Measurements from ENCODE around the gene FBXO31.
A peak's percentile ranks its signal among the peaks of the same experiment; 100 is the strongest.

The FBXO31 gene

DNA sequence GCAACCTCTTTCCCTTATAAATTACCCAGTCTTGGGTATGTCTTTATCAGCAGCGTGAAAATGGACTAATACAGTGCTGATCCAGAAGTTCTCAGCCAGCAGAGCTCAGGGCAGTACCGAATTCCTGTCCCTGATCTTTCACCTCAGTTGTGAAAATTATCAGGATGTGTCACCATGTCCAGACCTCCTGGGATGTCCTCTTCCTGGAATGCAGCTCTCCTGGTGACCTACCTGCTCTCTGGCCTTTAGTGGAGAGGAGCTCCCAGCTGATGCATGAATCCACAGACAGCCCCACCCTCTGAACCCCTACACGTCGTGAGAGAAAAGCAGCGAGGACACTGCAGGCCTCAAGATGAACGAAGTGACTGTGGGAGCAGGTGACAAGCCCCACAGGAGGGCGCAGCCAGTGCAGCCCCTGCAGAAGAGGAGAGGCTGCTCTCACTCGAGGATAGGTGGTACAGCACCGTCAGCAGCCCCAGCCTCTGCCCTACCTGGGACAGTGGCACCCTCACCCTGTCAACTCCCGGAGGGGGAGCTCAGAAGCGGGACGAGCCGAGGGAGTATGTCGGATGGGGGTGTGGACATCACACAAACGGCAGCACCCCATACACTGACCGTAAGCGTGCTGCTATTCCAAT lies 44.4 kb downstream of the FBXO31 start:
- no peak for DNase-seq

DNA sequence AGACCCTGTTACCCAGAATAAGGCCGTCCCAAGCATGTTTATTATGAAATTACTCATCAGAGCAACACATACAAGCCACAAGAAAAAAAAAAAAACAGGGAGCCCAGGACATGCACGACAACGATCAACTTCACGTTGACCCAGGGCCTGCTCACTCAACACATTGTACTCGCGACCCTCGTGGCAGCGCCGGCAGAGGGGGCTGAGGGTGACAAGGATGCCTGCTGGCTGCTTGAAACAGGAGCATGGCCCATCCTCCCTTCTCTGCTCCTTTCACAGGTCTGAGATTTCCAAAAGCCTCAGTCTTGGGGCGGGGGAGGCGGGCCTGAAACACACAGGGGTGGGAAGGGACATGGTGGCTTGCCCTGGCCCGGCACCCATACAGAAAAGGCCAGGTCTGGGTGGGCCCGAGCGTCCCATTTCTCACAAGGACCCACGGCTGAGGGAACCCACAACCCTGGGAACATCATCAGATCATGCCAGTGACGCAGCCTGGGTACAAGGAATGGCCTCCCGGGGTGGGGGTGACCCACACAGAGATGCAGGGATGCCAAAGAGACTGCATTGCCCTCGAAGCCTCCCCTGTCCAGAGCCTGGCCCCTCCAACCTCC lies 45.3 kb downstream of the FBXO31 start:
- DNase-seq: no peak

DNA sequence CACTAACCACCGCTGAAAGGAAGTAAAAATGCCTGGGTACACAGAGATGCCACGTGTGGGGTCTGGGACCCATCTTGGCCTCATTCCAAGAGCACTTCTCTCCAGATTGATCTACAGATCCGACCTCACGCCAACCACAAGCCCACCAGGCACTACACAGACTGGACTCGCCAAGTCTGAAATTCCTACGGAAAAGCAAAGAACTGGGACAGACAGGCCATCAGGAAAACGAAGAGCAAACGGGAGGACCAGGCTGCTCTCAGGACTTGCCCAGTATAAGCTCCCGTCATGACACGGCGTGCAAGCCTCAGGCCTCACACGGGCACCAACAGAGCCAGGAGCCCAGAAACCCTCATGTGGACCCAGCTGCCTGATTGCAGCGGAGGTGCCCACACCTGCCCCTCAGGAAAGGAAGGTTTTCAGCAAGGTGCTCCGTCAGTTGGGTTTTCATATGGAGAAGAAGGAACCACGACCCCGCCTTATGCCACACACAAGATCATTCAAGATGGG lies 46.3 kb downstream of the FBXO31 start:
- no peak for DNase-seq

DNA sequence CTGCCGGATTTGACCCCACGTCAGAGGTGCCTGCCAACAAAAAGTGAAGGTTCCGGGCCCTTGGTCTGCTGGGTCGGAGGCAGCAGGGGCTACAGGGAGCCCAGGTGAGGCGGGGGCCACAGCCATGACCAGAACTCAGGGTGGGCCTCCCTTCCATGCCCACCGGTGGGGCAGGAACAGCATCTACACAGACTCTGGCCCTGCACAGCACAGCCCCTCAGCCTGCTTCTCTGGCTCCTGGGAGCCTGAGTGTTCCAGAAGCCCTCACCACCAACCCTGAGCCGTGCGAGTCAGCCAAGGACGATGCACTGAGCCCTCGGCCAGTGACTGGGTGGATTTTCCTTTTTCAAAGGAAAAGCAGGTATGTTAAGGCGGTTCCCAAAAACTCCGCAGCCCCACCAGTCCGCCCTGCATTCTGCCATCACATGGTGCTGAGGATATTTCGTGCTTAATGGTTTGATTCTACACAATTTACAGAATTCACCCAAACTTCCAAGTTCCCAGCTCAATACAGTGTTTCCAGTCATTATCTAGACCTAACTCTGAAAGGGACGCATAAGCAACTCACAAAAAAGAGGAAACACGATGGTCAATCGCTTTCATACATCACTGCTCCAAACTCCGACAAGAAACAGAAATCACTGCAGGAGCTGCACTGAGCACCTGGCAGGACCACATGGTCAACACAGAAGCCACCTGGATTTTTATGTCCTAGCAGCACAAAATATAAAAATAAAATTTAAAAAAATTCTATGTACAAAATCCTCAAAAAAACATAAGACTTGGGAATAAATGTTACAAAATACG lies 46.9 kb downstream of the FBXO31 start:
- DNase-seq: no peak

DNA sequence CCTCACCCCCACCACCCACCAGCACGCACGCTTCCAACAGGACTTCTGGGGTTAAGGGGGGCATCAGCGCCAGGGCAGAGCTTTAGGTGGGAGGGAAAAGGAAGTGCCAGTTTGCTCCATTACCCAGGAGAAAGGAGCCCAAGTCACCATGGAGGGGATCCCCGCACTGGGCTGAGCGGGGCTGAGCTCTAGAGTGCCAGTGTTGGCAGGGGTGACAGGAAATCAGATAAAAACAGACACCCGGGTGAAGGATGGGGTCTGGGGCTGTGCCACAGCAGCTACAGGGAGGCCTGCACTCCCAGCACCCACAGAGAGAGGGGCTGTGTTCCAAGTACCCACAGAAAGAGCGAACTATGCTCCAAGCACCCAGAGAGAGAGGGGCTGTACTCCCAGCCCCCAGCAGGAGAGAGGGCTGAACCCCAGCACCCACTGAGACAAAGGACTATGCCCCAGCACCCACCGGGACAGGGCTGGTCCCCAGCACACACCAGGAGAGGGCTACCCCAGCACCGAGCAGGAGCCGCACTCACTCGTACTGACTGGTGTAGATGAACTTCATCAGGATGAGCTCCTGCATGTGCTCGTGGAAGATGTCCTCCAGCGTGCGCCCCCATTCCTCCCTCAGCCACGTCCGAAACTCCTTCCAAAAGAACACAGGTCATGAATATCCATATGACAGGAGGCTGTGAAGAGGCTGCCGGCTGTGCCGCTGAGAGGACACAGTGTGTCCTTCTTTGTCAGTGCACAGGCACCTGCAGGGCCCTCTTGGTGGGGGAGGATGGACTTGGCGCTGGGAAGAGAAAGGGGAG lies 47.7 kb downstream of the FBXO31 start:
- DNase-seq: no peak

DNA sequence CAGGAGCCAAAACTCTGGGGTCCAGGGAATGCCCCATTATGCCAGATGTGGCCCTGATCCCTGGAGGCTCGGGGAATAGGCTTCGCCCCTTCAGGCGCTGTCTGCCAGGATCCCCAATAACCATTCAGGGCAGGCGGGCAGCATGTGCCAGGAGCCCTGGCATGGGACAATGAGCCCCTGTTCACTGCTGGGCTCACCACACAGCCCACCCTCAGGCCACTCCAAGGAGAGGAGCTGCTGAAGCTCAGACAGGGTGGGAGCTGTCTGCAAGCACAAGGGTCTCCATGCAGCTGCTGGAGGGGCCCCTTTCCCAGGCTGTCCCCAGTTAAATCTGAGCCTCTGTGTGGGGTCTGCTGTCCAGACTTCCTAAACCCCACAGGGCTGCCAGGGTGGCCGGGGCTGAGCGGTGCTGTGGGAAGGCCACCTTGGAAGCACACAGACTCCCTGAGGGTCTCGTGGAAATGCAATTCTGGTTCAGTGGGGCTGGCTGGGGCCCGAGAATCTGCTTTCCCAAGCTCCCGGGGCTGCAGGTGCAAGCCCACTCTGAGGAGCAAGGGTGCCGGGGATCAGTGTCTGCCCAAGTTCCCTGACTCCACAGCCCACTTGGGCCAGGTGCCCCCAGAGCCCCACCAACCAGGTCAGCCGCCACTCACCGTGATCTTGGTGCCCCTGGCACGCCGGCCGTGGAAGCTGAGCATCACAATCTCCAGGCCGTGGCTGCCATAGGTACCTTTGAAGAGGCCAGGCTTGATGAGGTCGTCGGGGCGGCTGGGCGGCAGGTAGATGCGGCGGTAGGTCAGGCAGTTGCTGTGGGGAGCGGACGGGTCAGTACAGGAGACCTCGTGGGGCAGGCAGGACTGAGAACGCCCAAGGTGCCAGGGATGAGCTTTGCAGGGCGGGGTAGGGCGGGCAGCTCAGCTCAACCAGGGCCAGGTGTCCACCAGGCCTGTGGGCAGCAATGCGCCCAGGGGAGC lies 48.6 kb downstream of the FBXO31 start:
- DNase-seq: no peak

DNA sequence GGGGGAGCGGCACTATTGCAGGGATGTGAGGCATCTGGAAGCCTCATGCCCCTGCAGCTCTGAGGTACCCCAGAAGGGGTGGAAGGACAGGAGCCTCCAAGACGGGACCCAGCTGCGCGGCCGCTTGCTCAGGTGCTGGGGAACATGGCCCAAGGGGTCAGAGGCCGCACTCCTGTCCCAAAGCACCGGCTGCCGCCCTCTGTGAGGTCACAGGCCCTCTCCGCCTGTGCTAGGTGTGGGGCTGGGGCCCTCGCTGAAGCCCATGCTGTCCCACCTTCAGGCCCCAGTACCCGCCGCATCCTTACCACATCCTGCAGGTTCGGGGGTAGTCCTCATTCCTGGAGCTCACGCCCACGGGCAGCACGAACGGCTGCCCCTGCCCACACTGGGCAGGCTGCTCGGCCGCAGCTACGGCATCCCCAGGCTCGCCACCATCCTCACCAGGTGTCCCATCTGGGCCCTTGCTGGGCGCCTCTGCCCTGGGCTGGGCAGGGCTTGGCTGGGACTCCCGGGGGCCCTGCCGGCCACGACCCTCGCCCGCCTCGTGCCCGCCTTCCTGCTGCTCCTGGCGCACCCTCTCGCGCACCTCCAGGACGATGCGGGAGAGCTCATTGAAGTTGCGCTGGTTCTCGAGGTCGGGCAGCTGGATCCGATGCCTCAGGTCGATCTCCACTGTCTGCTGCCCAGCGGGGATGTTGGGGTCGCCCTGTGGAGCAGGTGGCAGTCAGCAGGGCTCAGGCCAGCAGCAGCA lies 49.8 kb downstream of the FBXO31 start:
- no peak for DNase-seq

DNA sequence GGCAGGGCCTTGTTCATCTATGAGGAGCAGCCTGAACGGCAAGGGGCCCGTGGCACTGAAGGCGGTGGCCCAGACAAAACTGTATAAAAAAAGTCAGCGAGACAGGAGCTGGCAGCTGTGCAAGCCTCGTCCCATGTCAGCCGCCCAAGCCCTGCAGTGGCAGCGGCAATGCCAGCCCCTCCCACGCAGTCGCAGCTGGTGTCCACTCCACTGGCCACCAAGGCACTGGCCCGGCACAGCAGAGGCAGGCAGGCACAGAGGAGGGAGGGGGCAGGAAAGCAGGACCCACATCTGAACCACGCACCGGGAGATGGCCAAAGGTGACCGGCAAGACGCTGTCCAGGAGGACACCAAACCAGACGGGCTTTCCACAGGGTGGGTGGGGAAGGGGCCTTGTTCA lies 50.5 kb downstream of the FBXO31 start:
- no peak for DNase-seq

DNA sequence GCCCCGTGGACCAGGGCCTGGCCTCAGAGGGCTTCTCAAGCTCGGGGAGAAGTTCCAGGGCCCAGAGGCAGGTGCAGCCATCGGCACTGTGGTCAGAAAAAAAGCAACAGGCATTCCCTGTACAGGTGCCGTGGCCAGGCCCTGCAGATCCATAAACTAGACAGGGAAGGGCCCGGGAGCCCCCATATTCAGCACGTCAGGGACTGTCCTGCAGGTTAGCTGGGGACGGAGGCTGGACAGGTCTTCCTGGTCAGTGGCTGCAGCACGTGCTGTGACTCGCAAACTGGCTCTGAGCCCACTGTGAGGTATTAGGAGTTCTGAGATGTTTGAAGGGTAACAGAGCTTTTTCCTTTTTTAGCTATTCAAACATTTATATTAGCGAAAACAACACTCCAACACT lies 51.4 kb downstream of the FBXO31 start:
- DNase-seq: no peak

DNA sequence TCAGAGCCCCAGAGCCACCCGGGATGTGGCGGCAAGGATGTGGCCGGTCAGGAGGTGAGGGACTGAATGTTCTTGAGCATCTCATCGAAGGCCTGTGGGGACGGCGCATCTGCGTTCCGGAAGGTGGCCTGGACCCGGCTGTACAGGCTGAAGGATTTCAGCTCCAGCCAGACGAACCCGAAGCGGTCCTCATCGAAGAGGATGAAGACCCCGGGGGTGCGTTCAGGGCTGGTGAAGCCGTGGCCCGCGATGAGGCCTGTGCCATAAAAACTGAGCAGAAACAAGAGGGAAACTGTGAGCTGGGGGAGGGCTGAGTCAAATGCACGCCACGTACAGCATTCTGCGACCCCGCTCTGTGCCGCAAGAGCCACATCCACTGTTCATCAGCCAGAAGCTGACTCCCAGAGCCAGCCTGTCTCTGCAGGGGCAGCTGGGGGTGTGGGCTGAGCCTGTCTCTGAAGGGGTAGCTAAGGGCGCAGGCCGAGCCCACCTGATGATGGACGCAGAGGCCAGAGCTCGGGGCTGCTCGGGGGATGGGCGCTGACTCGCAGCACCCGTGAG lies 52.3 kb downstream of the FBXO31 start:
- DNase-seq: no peak

DNA sequence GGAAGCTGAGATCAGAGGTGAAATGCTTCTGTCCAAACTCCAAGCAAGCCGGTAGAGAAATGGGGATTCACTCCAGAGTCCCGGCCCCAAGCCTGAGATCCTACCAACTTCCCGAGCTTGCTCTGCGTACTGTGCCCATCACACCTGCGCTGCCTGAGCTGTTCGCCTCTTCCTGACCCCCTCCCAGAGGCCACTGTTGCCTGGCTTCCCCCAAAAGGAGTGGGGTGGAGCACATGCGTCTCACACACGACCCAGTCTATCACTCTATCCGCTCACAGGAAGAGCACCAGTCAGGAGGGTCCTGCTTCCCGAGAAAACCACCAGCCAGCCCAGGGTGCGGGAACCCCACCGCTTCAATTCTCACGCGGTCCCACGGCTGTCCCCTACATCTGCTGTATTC lies 52.9 kb downstream of the FBXO31 start:
- DNase-seq: no peak

DNA sequence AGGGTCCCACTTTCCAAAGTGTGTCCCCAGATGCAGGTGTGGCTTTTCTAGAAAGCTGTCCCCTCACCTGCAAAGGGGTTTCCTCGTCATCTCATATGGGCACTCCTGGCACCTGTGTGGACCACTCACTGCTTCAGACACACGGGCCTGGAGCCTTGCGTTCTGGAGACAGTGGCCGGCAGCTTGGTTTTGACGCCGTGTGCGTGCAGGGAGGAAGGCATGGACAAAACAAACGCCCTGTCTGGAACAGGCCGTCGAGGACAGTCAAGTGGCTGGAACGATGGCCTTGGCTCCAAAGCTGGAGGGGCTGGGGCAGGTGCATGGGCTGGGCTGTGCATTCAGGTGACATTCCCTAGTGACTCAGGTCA lies 53.3 kb downstream of the FBXO31 start:
- DNase-seq: no peak

DNA sequence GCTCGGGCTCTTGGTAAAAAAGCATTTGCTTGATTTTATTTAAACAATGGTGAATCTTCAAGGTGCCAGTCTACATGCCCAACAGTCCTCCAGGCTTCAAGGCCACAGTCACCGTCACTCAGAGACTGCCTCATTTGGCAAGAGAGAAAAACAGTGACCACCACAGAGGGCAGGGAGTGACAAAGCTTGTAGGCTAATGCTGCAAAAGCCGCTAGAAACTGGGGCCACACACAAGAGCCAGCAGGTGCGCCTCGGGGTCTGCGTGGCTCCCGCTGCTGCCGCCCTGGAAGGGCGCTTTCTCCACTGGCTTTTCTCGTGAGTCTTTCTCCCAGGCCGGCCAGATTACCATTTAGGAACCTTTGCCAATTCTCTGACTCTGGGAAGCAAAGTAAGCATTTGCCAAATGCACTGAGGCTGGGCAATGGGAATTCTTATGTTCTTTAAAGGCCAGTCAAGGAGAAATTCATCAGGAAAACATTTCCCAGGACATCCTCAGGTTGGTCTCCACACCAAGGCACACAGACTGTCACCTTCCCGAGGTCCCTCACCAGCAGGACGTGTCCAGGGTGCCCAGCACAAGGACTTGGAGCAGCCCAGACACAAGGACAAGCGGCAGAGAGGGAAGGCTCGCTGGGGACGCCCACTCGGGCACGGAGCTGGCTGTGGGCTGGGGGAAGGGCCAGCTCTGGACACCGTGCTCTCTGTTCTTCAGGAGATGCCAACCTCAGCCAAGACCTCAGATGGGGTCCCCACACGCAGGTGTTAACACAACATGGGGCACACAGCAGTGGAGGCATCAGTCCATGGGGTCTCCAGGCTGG lies 53.9 kb downstream of the FBXO31 start:
- DNase-seq: no peak

DNA sequence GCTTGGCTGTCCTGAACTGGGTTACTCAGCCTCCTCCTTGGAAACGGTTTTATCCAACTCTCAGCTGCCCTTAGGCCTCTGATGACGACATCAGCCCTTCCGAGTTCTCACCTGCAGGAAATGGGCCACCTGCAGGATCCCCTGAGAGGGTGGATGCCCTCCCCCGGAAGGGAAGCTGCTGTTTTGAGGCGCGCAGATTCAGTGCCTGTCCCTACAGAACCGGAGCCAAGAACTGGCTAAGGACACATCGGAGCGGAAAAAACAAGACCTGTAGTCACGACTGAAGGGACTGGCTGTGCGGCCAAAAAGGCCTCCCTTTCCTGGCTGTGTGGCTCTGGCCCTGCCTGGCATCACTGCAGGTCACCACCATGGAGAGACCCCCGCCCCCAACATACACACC lies 54.7 kb downstream of the FBXO31 start:
- DNase-seq: no peak

DNA sequence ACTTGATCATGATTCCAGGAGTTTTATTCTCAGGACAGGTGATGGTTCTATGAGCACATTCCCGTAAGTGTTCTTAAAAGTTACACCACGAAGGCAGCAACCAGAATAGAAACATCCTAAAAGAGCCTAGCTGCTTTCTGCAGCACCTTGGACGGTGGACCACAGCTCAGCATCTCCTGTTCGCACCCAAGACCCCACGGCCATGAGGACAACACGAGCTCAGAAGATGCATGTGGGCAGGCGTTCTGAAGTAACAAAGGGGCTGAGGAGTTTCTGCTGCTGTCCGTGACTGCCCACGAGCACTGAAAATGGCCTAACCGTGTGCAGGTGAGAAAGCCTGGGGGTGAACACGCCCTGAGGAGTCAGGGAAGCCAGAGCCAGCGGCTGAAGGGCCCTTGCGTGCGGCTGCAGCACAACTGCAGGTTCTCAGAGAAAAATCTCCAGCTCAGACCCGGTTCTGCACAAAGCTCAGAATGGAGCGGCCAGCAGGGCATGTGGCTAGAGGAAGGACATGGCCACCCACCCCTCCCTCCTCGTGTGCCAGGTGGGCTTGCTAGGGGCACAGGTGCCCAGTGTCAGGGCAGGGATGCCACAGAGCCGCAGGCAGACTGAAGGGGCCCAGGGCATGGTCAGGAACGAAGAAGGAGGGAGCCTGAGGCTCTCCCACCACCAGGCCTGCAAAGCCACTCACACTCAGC lies 55.6 kb downstream of the FBXO31 start:
- no peak for DNase-seq

DNA sequence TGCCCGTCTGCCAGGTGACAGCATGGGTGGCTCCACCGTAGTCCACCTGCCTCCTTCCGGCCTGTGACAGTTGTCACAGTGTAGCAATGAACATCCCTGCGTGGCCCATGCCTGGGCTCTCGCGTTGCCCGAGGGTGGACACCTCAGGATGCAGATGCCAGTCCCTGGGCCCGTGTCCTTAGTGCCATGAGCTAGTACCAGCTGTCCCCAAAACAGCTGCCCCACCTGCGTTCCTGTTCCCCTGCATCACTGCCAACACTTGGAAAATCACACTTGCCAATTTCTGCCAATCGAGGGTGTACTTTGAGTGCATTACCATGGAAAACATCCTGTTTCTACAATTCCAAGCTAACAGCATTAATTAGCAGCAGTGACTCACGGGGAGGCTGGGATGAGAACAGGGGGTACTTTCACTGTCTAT lies 57.4 kb downstream of the FBXO31 start:
- no peak for DNase-seq

DNA sequence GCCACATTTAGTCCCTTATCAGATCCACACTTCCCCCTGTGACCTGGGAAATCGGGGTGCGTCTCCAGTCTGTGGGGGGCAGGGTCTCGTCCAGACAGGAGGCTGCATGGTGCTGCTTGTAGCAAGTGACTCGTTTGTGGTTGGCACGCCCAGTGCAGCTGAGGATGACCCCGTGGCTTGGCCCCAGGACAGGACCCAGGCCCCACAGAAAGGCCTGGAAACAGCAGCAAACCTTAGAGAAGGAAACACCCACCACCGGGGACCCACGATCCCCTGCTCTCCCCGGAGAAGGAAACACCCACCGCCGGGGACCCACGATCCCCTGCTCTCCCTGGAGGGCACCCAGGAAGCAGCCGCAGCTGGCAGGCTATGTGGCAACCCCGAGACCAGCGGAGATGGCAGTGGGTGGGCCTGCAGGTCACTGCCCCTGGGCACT lies 58.1 kb downstream of the FBXO31 start:
- no peak for DNase-seq

DNA sequence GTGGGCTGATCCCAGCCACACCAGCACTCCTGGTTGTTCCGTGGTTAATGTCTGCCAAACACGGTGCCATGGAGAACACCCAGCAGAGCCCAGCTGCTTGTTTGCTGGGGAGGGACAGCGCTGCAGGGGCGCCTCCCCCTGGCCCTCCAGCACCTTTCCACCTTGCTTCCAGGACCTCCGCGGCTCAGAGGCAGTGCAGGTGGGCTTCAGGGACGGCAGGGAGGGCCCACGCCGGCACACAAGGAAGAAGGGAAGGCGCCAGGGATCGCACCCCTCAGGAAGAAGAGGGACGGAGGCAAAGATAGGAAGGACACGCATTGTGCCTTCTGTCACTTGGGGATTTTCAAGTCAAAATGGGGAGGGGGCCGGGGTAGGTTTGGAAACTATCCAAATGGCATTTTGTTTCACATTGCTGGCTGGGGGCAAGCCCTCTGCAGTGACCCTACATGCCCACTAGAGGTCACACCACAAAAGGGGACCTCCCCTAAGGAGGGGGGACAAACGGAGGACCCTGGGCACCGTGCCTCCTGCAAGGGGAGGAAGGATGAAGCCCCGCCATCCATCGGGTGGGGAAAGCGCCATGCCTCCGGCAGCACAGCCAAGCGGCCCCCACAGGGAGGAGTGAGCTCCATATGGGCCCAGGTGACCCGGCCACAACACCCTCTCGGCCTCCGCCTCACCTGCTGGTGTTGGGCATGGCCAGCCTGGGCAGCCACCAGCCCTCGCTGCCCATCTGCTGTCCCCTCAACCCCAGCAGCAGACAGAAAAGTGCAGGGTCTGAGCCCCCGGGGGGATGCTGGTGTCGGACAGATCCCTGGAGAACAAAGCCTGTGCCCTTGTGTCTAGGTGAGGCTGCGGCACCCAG lies 58.9 kb downstream of the FBXO31 start:
- DNase-seq: peak; percentile 64
